H9 (cell line): Measurements from ENCODE around the gene PARP9. TPM values are rescaled to one million over a fixed set of nuclear protein-coding genes. Genes with fewer than 3 reads are reported as not detected.

Source experiments
- DNase-seq: peaks from one replicate; pipeline ENCODE4 v3.0.0-alpha.2; 2017
- H2AFZ ChIP-seq: one replicate; pipeline ENCODE4 v1.6.1; 2013; ENCODE audit warnings: mild to moderate bottlenecking, low read length, control low read depth, moderate library complexity
- H2AK5ac ChIP-seq: 2 replicates; pipeline ENCODE4 v1.6.1; 2013; ENCODE audit warnings: low read length, control low read depth, mixed read lengths; ENCODE audit not compliant: insufficient read length
- H2BK120ac ChIP-seq: one replicate; pipeline ENCODE4 v1.6.1; 2013; ENCODE audit warnings: low read depth, mild to moderate bottlenecking, low read length, control low read depth, inconsistent platforms; ENCODE audit not compliant: poor library complexity, severe bottlenecking
- H2BK12ac ChIP-seq: 2 replicates; pipeline ENCODE4 v1.6.1; 2013; ENCODE audit warnings: low read length, control low read depth, mixed read lengths, low read depth; ENCODE audit not compliant: insufficient read length
- H2BK15ac ChIP-seq: 2 replicates; pipeline ENCODE4 v1.6.1; 2013; ENCODE audit warnings: low read depth, low read length, control low read depth
- H2BK20ac ChIP-seq: one replicate; pipeline ENCODE4 v1.6.1; 2013; ENCODE audit warnings: low read depth, mild to moderate bottlenecking, low read length, control low read depth, inconsistent platforms; ENCODE audit not compliant: poor library complexity, severe bottlenecking
- H2BK5ac ChIP-seq: 2 replicates; pipeline ENCODE4 v1.6.1; 2013; ENCODE audit warnings: low read length, control low read depth, mixed read lengths; ENCODE audit not compliant: insufficient read length
- H3K14ac ChIP-seq: 2 replicates; pipeline ENCODE4 v1.6.1; 2013; ENCODE audit warnings: low read length, control low read depth; ENCODE audit not compliant: insufficient read depth
- H3K18ac ChIP-seq: 2 replicates; pipeline ENCODE4 v1.6.1; 2013; ENCODE audit warnings: low read depth, mild to moderate bottlenecking, mixed read lengths, low read length, control low read depth; ENCODE audit not compliant: insufficient read length
- H3K23ac ChIP-seq: 2 replicates; pipeline ENCODE4 v1.6.1; 2013; ENCODE audit warnings: low read length, control low read depth, mixed read lengths, low read depth; ENCODE audit not compliant: insufficient read length
- H3K23me2 ChIP-seq: 2 replicates; pipeline ENCODE4 v1.6.1; 2013; ENCODE audit warnings: low read depth, mild to moderate bottlenecking, mixed read lengths, low read length, control low read depth; ENCODE audit not compliant: insufficient read length, poor library complexity, severe bottlenecking
- H3K27ac ChIP-seq: 2 replicates; pipeline ENCODE4 v1.5.1; 2013; ENCODE audit warnings: low read length, control low read depth, mixed read lengths, low read depth; ENCODE audit not compliant: insufficient read length
- H3K27me3 ChIP-seq: 2 replicates; pipeline ENCODE4 v1.6.1; 2013; ENCODE audit warnings: low read length, control low read depth, inconsistent platforms; ENCODE audit not compliant: insufficient read depth
- H3K4ac ChIP-seq: 2 replicates; pipeline ENCODE4 v1.6.1; 2013; ENCODE audit warnings: low read depth, mild to moderate bottlenecking, control low read depth, inconsistent platforms, low read length, moderate library complexity
- H3K4me1 ChIP-seq: 2 replicates; pipeline ENCODE4 v1.6.1; 2013; ENCODE audit warnings: low read length, control low read depth, inconsistent platforms; ENCODE audit not compliant: insufficient read depth
- H3K4me2 ChIP-seq: 2 replicates; pipeline ENCODE4 v1.6.1; 2013; ENCODE audit warnings: low read length, control low read depth, mixed read lengths; ENCODE audit not compliant: insufficient read length, insufficient read depth
- H3K56ac ChIP-seq: 2 replicates; pipeline ENCODE4 v1.6.1; 2013; ENCODE audit warnings: low read depth, mild to moderate bottlenecking, mixed read lengths, low read length, control low read depth; ENCODE audit not compliant: insufficient read length
- H3K79me1 ChIP-seq: 2 replicates; pipeline ENCODE4 v1.6.1; 2013; ENCODE audit warnings: low read depth, mild to moderate bottlenecking, moderate library complexity, low read length, control low read depth, inconsistent platforms; ENCODE audit not compliant: insufficient read depth, poor library complexity, severe bottlenecking
- H3K79me2 ChIP-seq: 2 replicates; pipeline ENCODE4 v1.6.1; 2013; ENCODE audit warnings: low read length, control low read depth, inconsistent platforms; ENCODE audit not compliant: insufficient read depth
- H3K9ac ChIP-seq: 2 replicates; pipeline ENCODE4 v1.6.1; 2013; ENCODE audit warnings: low read length, control low read depth, mixed read lengths; ENCODE audit not compliant: insufficient read length; ENCODE audit errors: extremely low read depth
- H3K9me3 ChIP-seq: one replicate; pipeline ENCODE4 v1.6.1; 2013; ENCODE audit warnings: low read depth, low read length, inconsistent platforms; ENCODE audit not compliant: control insufficient read depth
- H3T11ph ChIP-seq: one replicate; pipeline ENCODE4 v1.6.1; 2013; ENCODE audit warnings: mild to moderate bottlenecking, low read length, control low read depth, inconsistent platforms
- H4K20me1 ChIP-seq: one replicate; pipeline ENCODE4 v1.6.1; 2013; ENCODE audit not compliant: control insufficient read depth, insufficient read length, insufficient read depth
- H4K5ac ChIP-seq: 2 replicates; pipeline ENCODE4 v1.6.1; 2013; ENCODE audit warnings: low read depth, mild to moderate bottlenecking, mixed read lengths, low read length, control low read depth; ENCODE audit not compliant: insufficient read length
- H4K8ac ChIP-seq: replicated peaks from 2 replicates; pipeline ENCODE4 v1.6.1; 2013; ENCODE audit warnings: low read length, control low read depth, mixed read lengths, low read depth; ENCODE audit not compliant: insufficient read length
- H4K91ac ChIP-seq: 2 replicates; pipeline ENCODE4 v1.6.1; 2013; ENCODE audit warnings: low read depth, mild to moderate bottlenecking, moderate library complexity, mixed read lengths, low read length, control low read depth; ENCODE audit not compliant: insufficient read length
- H3K27ac Mint-ChIP-seq, 3 experiments: 2 replicates in 2 of 3; 3 replicates in 1 of 3; pipeline ENCODE4 v1.8.0; 2020 to 2021; ENCODE audit warnings: mixed read lengths in 3 of 3, mild to moderate bottlenecking in 1 of 3, moderate library complexity in 1 of 3
- H3K27me3 Mint-ChIP-seq: 2 replicates; pipeline ENCODE4 v1.8.0; 2021; ENCODE audit warnings: low read depth, mild to moderate bottlenecking, moderate library complexity, mixed read lengths
- H3K36me3 Mint-ChIP-seq, 3 experiments: 2 replicates in 2 of 3; 3 replicates in 1 of 3; pipeline ENCODE4 v1.8.0; 2020 to 2021; ENCODE audit warnings: low read depth in 3 of 3, mixed read lengths in 3 of 3; ENCODE audit not compliant: insufficient read depth in 1 of 3
- H3K4me1 Mint-ChIP-seq, 2 experiments: 2 replicates each; pipeline ENCODE4 v1.8.0; 2020; ENCODE audit warnings: mixed read lengths in 2 of 2
- H3K4me3 Mint-ChIP-seq, 2 experiments: 2 replicates in 1 of 2; 3 replicates in 1 of 2; pipeline ENCODE4 v1.8.0; 2020 to 2021; ENCODE audit warnings: mild to moderate bottlenecking in 2 of 2, mixed read lengths in 2 of 2, moderate library complexity in 1 of 2
- H3K9me3 Mint-ChIP-seq, 2 experiments: 2 replicates in 1 of 2; 3 replicates in 1 of 2; pipeline ENCODE4 v1.8.0; 2020; ENCODE audit warnings: mild to moderate bottlenecking in 2 of 2, mixed read lengths in 2 of 2, moderate library complexity in 1 of 2
- WGBS: extraction: QIAGEN DNeasy Blood & Tissue Kit; methylation state at CpG from one replicate; pipeline ENCODE4 v1.1.7; 2013; ENCODE audit warnings: missing lambda C conversion rate, low lambda C conversion rate, mixed read lengths; ENCODE audit not compliant: insufficient read length; ENCODE audit errors: extremely low coverage; 5-methylcytosine and 5-hydroxymethylcytosine counted together
- total RNA-seq: library from RNA; stranded (reverse); gene quantifications from 2 replicates; pipeline ENCODE4 v1.2.1, GENCODE V29; 2021
- TF ChIP-seq, protein P1 (sequence below): fragments of 200-600 bp; sonication (generic); conservative IDR thresholded peaks from 3 replicates; pipeline ENCODE4 v1.8.0; 2021; ENCODE audit warnings: antibody characterized with exemption, mild to moderate bottlenecking

Gene PARP9
- total RNA-seq, 1 experiment from 2014 or later, result 3.4 TPM

GRCh38 chr3:122602011-122602710 is 38.1 kb upstream of the PARP9 start:
- H3K18ac ChIP-seq, result no peak overlapping the region
- Mint-ChIP-seq H3K27me3 (no peaks in the 10 kb centered on the region), H3K36me3 (no peaks in the 10 kb centered on the region; a peak in 1 of 7 replicates), H3K4me3 (no peak overlapping the region), H3K27ac (no peak overlapping the region), H3K4me1 (peaks cover 0 to 8% of the 10 kb centered on the region in 2 experiments; a peak in 2 of 4 replicates), H3K9me3 (no peaks in the 10 kb centered on the region)
- no peak overlapping the region for H2BK20ac ChIP-seq
- no peak overlapping the region for H3K14ac ChIP-seq
- H4K20me1 ChIP-seq, result no peaks in the 10 kb centered on the region
- no CpG with 5 or more reads among the region's 5 CpGs for WGBS
- no peak overlapping the region for H3K23ac ChIP-seq
- H2AK5ac ChIP-seq, result no peak overlapping the region
- H4K8ac ChIP-seq, result no peak overlapping the region
- no peak overlapping the region for H3K9ac ChIP-seq
- H3K27me3 ChIP-seq, result no peaks in the 10 kb centered on the region
- no peak overlapping the region for H3K27ac ChIP-seq
- H2BK120ac ChIP-seq, result no peak overlapping the region
- no peak overlapping the region for H2AFZ ChIP-seq
- H3K9me3 ChIP-seq, result no peaks in the 10 kb centered on the region
- no peaks in the 10 kb centered on the region for H3K4me1 ChIP-seq
- no peak overlapping the region for H4K5ac ChIP-seq
- no peak overlapping the region for H2BK15ac ChIP-seq
- H2BK5ac ChIP-seq, result no peak overlapping the region
- no peak overlapping the region for H3T11ph ChIP-seq
- no peak overlapping the region for H3K4me2 ChIP-seq
- no peak overlapping the region for H3K4ac ChIP-seq
- H2BK12ac ChIP-seq, result no peak overlapping the region
- H4K91ac ChIP-seq, result no peak overlapping the region
- TF ChIP-seq, protein P1, sequence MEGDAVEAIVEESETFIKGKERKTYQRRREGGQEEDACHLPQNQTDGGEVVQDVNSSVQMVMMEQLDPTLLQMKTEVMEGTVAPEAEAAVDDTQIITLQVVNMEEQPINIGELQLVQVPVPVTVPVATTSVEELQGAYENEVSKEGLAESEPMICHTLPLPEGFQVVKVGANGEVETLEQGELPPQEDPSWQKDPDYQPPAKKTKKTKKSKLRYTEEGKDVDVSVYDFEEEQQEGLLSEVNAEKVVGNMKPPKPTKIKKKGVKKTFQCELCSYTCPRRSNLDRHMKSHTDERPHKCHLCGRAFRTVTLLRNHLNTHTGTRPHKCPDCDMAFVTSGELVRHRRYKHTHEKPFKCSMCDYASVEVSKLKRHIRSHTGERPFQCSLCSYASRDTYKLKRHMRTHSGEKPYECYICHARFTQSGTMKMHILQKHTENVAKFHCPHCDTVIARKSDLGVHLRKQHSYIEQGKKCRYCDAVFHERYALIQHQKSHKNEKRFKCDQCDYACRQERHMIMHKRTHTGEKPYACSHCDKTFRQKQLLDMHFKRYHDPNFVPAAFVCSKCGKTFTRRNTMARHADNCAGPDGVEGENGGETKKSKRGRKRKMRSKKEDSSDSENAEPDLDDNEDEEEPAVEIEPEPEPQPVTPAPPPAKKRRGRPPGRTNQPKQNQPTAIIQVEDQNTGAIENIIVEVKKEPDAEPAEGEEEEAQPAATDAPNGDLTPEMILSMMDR, result no peak
- H3K56ac ChIP-seq, result no peak overlapping the region
- H3K79me1 ChIP-seq, result no peaks in the 10 kb centered on the region
- no peaks in the 10 kb centered on the region for H3K23me2 ChIP-seq
- H3K79me2 ChIP-seq, result no peaks in the 10 kb centered on the region
- DNase-seq, result no peak
